ENCODE data around the gene ARHGAP35.
"Not testable (repeated sequence)": the region's sequence is repeated elsewhere in the genome, so short reads cannot be mapped to it uniquely, and the experiment has no call there.

The ARHGAP35 gene

DNA sequence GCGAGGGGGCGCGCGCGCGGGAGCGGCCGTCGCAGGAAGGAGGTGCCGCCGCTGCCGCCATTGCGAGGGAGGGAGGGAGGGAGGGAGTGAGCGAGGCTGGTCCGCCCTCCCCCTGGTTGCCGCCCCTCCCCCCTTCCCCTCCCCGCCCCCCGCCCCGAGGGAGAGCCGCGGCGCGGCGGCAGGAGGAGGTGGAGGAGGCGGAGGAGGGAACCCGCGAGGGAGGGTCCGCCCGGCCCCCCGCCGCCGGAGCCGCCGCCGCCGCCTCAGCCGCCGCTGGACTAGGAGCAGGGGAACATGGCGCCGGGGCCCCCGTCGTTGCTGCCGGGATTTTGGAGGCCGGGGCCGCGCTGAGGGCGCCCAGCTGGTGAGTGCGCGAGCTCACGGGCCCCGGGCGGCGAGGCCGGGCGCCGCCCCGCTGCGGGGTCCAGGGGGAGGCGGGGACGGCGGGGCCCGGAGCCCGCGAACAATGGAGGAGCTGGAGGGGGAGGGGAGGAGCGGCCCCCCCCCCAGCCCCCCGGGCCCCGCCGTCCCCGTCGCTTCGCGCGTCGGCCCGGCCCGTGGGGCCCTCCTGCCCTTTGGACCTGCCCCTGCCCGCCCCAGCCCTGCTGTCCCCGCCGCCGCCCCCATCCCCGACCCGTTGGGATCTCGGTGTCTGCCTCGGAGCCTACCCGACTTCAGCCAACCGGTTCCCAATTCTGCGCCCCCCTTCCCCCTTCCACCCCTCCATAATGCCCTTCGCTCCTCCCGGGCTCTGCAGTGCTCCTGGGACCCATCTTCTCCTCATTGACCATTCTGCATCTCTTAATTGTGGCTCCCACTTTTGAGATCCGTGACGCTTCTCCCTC, at the start of gene ARHGAP35:
ARHGAP35 (plus strand) TSS at position 152 of the 845 bp plus-strand sequence. CDS start 57,679 bp downstream, outside the sequence.
- peak; percentile 87 for DNase-seq

GRCh38 chr19:46812977-46813838, 47.6 kb upstream of the ARHGAP35 start:
- DNase-seq: no peak

DNA sequence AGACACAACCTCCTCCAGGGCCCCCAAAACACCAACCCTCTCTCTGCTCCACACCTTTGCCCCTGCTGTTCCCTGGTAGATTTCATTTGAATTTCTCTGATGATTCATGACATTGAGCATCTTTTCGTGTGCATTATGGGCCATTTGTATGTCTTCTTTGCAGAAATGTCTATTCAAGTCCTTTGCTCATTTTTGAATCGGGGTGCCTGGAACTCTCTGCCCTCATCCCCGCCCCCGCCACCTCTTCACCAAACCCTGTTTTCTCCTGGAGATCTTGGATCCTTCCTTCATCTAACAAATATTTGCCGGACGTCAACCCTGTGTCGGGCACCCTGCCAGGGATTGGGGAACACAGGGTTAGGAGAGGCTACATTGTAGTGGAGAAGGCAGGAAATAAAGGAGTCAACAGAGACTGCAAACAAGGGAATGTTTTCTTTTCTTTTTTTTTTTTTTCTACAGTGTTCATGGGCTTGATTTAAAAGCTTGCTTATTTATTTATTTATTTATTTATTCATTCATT, 46.9 kb upstream of the ARHGAP35 start:
- DNase-seq: no peak

- no peak for DNase-seq
These were observed 44.8 kb upstream of the ARHGAP35 start for GRCh38 chr19:46815833-46816627.

DNA sequence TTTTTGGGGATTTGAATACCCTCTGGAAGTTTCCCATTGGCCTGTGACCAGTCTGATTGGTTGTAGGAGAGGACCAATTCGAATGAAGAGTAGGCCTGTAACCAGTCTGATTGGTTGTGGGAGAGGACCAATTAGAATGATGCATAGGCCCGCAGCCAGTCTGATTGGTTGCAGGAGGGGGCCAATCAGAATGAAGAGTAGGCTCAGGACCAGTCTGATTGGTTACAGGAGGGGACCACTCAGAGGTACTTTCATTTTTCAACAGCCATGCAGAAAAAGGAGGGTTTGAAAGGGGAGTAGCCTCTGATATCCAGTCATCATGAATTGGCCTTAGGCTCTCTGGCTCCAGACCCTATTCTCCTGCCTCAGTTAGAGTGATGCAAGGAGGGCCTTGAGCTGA, 42.0 kb upstream of the ARHGAP35 start:
- DNase-seq: peak; percentile 8

- peak; percentile 2 for DNase-seq
These were observed 39.0 kb upstream of the ARHGAP35 start for GRCh38 chr19:46821512-46822409.

GRCh38 chr19:46822410-46822787, 38.4 kb upstream of the ARHGAP35 start:
- DNase-seq: not testable (repeated sequence)

GRCh38 chr19:46823049-46823448, 37.7 kb upstream of the ARHGAP35 start:
- DNase-seq: no peak

DNA sequence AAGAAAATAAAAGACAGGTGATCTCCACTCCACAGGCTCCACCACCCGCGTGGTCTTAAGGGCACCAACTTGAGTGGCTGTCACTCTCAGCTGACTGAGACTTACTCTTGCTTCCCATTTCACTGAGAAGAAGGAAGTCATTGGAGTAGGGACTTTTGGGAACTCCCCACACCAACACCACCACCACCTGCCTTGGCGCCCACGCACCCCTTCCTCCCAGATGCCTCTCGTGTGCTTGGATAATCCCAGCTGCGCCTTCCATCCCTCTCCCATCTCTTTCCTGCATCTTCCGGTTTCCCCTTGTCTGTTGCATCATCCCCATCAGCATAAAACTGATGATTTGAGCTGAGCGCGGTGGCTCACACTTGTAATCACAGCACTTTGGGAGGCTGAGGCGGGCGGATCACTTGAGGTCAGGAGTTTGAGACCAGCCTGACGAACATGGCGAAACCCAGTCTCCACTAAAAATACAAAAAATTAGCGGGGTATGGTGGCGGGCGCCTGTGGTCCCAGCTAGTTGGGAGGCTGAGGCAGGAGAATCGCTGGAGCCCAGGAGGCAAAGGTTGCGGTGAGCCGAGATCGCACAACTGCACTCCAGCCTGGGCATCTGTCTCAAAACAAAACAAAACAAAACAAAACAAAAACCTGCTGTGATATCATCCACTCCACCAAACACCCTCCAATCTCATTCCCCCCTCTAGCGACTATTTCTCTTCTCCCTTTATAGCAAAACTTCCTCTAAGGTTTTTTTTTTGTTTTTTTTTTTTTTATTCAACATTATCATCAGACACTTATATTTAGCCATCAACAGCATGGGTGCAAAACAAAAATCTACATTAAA, 35.7 kb upstream of the ARHGAP35 start:
- no peak for DNase-seq

DNA sequence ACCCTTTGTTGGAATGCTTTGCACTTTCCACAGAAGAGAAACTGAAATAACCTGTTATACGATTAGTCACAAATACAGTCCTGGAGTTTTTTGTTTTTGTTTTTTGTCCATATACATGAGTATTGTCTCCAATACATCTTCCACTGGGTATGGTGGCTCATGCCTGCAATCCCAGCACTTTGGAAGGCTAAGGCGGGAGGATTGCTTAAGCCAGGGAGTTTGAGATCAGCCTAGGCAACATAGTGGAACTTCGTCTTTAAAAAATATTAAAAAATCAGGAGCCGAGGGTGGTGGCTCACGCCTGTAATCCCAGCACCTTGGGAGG, 35.1 kb upstream of the ARHGAP35 start:
- no peak for DNase-seq

DNA sequence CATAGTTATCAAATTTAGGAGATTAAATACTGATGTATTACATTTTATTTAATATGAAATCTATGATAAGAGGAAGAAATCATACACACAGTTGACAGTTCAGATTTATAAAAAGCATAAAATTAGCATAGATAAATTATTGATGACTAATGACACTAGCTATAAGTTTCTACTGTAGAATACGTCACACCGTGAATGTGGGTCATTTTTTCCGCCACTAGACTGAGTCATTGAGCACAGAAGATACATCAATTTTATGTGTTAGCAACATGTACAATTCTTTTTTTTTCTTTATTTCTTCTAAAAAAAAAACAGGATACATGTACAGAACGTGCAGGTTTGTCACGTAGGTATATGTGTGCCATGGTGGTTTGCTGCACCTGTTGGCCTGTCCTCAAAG, 32.3 kb upstream of the ARHGAP35 start:
- DNase-seq: no peak

DNA sequence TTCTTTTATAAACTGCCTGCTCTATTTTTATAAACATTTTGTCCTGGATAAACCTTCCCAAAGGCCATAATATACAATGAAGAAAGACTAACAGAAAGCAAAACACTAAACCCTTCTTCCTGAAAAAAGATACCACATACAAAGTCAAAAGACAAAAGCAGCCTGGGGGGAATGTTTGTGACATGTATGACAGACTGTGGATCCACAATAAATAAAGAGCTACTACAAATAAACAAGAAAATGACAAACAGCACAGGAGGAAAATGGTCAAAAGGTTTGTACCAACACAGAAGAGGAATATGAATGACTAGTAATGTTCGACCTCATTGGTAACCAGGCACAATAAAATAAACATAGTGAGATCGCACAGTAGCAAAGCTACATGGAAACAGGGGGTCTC, 29.9 kb upstream of the ARHGAP35 start:
- DNase-seq: no peak

- no peak for DNase-seq
These were observed 26.7 kb upstream of the ARHGAP35 start for GRCh38 chr19:46834121-46834520.

DNA sequence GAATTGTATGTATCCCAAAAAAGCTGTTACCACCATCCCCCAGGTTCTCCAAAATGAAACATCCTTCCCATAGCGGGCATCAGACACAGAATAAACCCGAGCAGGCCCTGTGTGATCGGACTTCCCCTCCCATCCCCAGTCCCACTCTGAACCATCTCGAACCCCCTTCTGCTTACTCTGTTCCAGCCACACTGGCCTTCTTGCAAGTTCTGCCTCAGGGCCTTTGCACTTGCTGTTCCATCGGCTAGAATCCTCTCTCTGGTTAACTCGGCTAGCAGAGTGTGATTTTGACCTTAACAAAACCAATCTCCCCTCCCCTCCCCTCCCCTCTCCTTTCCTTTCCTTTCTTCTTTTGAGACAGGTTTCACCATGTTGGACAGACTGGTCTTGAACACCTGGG, 25.8 kb upstream of the ARHGAP35 start:
- DNase-seq: no peak

- no peak for DNase-seq
These were observed 22.6 kb upstream of the ARHGAP35 start for GRCh38 chr19:46838160-46838559.

DNA sequence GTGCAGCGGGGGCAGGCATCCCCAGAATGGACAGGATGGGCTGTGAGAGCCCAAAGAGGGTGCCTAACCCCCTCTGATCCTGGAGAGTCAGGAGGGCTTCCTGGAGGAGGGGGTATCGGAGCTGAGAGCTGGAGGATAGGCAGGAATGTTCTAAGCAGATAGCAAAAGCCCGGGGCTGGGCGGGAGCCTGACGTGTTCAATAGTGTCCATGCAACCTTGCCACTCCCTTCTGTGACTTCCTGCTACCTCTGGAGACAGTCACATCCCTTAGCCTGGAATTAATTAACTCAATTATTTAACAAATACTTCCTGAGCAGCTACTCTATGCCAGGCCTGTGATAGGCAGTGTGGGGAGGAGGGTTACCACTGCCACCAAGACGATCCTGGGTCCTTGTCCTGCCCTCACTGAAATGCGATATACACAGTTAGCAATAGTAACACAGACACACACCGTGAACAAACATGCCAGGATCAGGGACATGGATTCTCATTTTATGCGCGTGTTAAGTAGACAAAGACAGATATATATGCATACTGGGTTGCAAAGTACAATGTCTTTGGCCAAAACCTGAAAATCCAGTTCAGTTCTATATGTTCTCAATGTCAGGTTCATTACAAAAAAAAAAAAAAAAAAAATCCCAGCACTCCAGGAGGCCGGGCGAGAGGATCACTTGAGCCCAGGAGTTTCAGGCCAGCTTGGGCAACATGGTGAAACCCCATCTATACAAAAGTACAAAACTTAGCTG, 20.9 kb upstream of the ARHGAP35 start:
- no peak for DNase-seq

GRCh38 chr19:46840498-46840942, 20.3 kb upstream of the ARHGAP35 start:
- DNase-seq: peak; percentile 59

- DNase-seq: no peak
These were observed 19.2 kb upstream of the ARHGAP35 start for GRCh38 chr19:46841458-46842083.

DNA sequence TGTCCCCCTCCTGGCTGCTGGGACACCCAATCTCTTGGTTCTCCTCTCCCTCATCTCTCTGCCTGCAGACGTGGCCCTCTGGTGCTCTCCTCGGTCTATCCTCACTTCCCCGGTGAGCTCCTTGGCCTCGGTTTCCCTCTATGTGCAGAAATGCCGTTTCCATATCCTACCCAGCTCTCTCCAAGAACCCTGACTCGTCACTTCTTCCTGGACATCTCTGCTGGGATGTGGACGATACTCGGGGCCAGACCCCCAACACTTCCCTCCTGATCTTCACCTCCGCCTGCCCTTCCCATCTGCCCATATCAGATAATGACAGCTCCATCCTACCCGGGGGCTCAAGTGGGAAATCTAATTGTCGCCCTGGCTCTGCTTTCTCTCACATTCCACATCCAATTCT, 18.0 kb upstream of the ARHGAP35 start:
- no peak for DNase-seq

GRCh38 chr19:46844067-46844489, 16.7 kb upstream of the ARHGAP35 start:
- DNase-seq: no peak

All from NCI-H1436 (cell line).